ENCODE data around the gene FLVCR2.
"Not testable (repeated sequence)": the region's sequence is repeated elsewhere in the genome, so short reads cannot be mapped to it uniquely, and the experiment has no call there.

FLVCR2 gene

GRCh38 chr14:75597149-75597548, 18.7 kb downstream of the FLVCR2 start:
- no peak for DNase-seq

- not testable (repeated sequence) for DNase-seq
Measured at GRCh38 chr14:75600100-75600499, 21.7 kb downstream of the FLVCR2 start.

GRCh38 chr14:75601061-75601460, 22.6 kb downstream of the FLVCR2 start:
- not testable (repeated sequence) for DNase-seq

DNA sequence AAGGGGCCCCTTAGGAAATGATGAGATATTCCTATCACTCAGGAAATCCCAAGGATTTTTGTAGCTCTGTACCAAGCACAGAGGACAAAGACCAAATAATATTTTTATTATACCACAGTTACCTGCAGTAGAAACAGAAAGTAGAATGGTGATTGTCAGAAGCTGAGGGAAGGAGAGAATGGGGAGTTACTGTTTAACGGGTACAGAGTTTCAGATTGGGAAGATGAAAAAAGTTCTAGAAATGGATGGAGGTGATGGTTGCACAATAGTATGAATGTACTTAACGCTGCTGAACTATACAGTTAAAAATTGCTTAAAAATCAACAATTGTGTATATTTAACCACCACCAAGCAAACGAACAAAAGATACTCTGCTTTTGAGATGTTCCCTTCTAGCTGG, 24.1 kb downstream of the FLVCR2 start:
- no peak for DNase-seq

DNA sequence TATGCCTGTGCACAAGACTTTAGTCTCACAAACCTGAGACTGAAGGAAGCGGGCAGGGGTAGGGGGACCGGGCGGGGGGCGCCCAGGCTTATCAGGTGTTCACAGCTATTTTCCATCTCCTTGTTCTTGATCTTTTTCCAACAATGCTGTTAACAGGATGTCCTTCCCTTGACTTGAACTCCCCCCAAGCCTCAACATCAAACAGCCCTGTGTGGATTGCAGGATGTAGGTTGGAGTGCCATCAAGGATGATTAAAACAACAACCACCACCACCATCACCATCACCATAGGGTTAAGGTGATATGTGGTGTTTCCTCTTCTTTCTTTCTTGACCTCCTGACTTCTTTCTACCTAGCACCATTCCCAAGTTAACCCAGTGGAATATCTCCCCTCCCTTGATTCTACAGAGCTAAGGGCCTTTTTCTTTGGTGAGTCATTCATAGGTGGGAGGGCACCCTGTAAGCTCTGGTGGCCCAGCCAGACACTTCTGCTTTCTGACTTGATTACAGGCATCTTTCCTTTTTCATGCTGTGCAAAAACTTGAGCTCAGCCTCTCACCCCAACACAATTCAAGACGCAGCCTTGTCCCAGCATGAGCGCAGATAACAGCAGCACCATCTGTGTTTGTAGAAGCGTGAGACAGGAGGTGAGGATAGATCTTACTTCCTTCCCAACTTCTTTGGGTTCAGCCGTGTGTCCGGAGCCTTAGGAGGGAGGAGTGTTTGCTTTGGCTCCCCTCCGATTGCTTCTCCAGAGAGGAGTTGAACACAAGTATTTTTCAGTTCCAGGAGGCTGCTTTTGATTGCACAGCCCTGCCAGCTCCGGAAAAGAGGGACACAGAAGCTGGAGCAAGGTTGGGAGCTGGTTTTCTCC, 26.8 kb downstream of the FLVCR2 start:
- no peak for DNase-seq

GRCh38 chr14:75605916-75606315, 27.5 kb downstream of the FLVCR2 start:
- no peak for DNase-seq

DNA sequence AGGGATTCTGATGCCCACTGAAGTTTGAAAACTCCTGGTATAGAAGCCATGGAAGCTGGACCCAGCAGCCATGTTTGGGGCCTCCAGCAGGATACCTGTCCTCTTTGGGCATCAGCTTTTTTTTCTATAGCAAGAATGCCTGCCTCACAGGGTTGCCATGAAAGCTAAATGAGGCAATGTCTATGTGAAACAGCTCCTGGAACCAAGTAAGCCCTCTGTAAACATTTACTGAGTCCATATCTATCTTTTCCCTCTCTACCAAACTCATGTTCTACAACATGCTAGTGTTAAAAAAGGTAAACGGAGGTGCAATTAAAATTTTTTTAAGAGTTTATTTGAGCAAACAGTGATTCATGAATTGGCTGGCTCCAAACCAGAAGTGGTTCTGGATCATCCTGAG, 28.6 kb downstream of the FLVCR2 start:
- DNase-seq = no peak

DNA sequence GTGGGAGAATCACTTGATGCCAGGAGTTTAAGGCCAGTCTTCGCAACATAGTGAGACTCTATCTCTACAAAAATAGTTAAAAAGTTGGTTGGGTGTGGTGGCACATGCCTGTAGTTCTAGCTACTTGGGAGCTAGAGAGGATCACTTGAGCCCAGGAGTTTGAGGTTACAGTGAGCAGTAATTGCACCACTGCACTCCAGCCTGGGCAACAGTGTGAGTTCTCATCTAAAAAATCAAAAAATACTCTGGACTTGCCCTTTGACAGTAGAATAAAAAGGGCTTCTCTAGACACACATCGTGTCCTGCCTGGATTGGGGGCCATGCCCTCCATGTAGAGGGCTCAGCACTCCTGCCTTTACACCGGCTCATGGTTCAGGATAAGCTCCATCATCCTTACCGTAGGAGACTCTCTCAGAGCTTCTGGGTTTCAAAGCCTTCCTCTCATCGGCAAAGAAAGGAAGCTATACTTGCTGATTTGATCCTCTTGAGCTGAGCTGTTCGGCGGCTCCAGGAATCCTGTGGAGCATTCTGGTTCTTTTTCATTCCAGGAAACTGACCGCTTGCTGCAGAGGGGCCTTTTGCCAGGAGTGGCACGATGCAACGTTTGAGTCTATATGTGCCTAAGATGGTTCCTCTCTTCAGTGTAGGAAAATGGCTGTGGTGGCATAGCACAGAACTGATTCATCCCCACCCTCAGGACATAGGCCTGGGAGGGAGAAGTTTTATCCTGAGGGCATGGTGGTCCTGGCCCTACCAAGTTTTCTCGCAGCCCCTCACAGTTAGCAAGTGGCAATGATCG, 29.6 kb downstream of the FLVCR2 start:
- DNase-seq = no peak

DNA sequence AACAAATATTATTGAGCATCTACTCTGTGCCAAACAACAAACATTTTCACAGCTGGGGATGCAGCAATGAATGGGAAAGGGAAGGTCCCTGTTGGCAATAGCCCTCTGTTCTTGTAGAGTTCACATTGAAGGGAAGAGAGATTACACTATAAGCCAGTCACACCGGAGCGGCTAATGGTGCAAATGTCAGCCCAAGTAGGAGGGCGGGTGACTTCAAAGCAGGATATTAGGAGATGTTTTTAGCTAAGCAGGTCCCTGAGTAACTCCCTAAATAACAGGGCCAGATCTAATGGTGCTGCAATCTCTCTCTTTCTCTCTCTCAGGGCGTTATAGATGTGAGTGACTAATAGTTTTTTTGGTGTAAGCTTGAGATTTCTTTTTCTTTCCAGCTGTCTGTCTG, 30.7 kb downstream of the FLVCR2 start:
- no peak for DNase-seq

GRCh38 chr14:75609606-75610475, 31.4 kb downstream of the FLVCR2 start:
- DNase-seq = no peak

DNA sequence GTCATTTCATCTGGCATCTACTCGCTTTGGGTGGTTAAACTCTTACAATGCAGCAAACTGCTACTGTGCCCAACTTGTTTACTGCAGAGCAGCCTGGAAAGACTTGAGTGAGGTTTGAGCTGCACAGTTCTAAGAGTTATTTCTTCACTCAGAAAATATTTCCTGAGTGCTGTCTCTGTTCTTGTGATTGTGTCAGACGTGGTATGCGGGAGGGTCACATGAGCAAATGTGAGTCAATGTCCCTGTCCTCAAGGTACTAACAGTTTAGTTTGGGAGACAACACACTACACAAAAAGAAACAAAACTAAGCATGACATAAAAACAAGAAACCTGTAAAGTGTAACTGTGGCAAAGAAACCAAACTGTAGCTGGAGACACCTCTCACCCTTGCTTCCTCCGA, 32.4 kb downstream of the FLVCR2 start:
- no peak for DNase-seq

- no peak for DNase-seq
Measured at GRCh38 chr14:75612157-75612556, 33.7 kb downstream of the FLVCR2 start.

DNA sequence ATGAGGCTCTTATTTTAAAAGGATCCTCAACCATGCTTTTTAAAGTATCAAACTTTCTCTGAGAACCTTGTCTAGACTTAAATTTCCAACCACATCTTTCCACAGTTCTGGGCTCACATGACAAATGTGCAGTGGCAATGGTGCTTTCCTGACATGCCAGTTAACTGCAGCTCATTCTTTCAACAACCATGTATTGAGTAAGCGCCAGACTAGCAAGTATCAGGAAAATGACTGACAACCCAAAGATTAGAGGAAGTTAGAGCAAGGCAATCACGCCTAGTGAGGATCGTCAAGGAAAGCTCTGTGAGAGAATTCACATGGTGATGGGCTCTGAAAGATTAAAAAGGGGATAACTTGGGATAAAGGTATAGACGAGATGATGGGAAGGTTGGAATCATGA, 35.8 kb downstream of the FLVCR2 start:
- DNase-seq = no peak

GRCh38 chr14:75615200-75615599, 36.8 kb downstream of the FLVCR2 start:
- no peak for DNase-seq

GRCh38 chr14:75619548-75619947, 41.1 kb downstream of the FLVCR2 start:
- DNase-seq = no peak

DNA sequence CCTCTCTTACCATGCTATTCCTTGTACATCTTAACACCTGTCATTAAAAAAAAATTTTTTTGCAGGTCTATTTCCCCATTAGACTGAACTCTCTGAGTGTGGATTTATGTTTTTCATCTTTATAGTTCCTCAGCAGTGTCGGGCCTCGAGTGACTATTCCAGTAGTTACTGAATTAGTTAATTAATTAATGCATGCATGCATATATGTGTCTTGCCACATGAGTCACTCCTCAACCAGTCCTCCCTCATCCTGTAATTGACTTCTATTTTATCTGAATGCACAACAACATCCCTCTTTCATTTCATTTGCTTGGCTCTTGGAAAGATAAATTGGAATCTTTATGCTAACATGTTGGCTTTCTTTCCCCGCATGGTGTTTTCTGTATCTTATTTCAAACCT, 46.6 kb downstream of the FLVCR2 start:
- no peak for DNase-seq

GRCh38 chr14:75626396-75626795, 48.0 kb downstream of the FLVCR2 start:
- no peak for DNase-seq

- DNase-seq = no peak
Measured at GRCh38 chr14:75626863-75627262, 48.4 kb downstream of the FLVCR2 start.

DNA sequence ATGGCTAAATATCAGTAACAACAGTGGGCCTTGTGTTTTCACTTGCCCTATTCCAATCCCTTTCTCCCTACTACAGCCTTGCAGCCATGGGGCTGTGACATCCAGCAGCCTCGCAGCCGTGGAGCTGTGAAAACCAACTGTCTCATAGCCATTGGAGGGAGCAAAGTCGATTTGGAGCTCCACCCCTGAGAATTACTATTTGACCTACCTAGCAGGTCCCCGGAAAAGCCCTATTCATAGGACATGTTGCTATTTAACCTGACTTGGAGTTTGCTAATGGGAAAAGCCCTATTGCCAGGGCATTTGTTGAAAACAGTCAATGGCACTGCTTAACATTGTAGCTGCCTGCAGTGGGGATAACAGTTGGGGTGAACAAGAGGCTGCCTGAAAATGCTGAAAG, 49.0 kb downstream of the FLVCR2 start:
- no peak for DNase-seq

DNA sequence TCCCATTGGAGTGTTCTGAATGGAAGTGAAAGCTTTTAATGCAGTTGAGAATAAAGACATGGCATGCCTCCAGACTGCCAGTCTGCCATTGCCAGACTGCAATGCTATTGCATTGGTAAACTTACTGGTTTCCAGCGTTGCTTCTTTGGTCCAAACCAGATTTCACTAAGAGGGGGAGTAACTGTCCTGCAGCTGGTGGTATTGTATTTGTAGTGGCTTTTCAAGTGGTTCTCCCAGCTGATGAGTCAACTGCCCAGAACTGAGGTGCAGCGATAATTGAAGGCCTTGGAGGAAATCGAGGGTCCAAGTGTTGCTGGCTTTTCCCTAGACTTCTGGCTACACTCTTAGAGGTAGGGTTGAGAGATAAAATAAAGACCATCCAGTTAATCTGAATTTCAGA, 50.4 kb downstream of the FLVCR2 start:
- DNase-seq = no peak

DNA sequence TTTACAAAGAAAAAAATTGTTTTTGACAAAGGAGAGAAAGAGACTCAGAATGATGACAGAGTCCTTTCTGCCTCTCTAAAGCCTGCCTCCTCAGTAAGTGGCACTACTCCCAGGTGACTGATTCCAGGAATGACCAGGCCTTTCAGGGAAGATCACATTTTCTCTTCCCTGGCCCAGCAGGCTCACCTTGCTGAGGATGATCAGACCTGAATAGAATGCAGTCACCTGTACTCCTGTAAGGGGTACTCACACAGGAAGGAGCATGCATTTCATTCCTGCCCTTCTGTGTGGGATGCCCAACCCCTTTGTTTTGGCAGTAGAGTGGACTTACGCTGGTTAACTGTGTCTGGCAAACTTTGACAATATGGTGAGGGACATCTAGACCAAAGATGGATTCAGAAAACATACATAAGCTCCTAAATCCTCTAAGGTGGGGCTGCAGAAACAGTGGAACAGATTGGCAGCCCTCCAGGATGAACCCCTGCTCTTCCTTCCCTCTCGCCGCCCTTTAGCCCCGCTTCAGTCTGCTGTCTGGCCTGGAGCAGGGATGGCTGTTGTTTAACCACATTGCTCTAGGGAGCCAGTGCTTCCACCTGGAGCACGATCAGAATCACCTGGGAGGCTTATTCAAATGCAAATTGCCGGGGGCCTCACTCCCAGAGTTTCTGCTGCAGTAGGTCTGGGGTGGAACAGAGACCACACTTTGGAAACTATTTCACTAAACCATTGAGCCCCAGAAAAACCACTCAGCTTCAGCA, 52.5 kb downstream of the FLVCR2 start:
- no peak for DNase-seq

- no peak for DNase-seq
Measured at GRCh38 chr14:75631453-75631831, 53.0 kb downstream of the FLVCR2 start.
